K562 (cell line): ENCODE data around the gene C16orf96. TPM values are rescaled to one million over a fixed set of nuclear protein-coding genes. Genes with fewer than 3 reads are reported as not detected.

Experiments used
- CTBP1 ChIP-seq: fragments of 450-650 bp; IDR thresholded peaks from 2 replicates; pipeline ENCODE4 v1.6.1; 2016; ENCODE audit warnings: borderline replicate concordance
- ETS2 ChIP-seq: IDR thresholded peaks from 2 replicates; pipeline ENCODE4 v1.6.1; 2016; ENCODE audit warnings: borderline replicate concordance, missing genetic modification characterization, mild to moderate bottlenecking, moderate library complexity, missing compliant biosample characterization; ENCODE audit not compliant: poor library complexity, severe bottlenecking
- KAT8 ChIP-seq: fragments of 450-650 bp; IDR thresholded peaks from 2 replicates; pipeline ENCODE4 v1.6.1; 2016; ENCODE audit warnings: low read depth, mild to moderate bottlenecking
- KDM2B ChIP-seq: fragments of 250-450 bp; sonication (Bioruptor Pico); IDR thresholded peaks from 2 replicates; pipeline ENCODE4 v1.8.0; 2021; ENCODE audit warnings: mild to moderate bottlenecking, moderate library complexity
- MYC ChIP-seq, 2 experiments: fragments of 250-450 bp in 1 of 2; sonication (Bioruptor Pico) in 1 of 2; IDR thresholded peaks; 2 replicates each; pipeline versions ENCODE4 v1.5.1 to v1.6.1; 2012 to 2021; ENCODE audit warnings: low read depth in 2 of 2, borderline replicate concordance in 1 of 2, improper control_type of control experiment in 1 of 2, low read length in 1 of 2, mild to moderate bottlenecking in 1 of 2, moderate library complexity in 1 of 2
- NFIC ChIP-seq: fragments of 450-650 bp; IDR thresholded peaks from 2 replicates; pipeline ENCODE4 v1.6.1; 2017; ENCODE audit warnings: mild to moderate bottlenecking, inconsistent platforms
- RBFOX2 ChIP-seq: fragments of 200-400 bp; formaldehyde crosslinking; IDR thresholded peaks from 2 replicates; pipeline ENCODE4 v1.6.1; 2017; ENCODE audit warnings: low read depth, mild to moderate bottlenecking, low read length, moderate library complexity
- RBM17 ChIP-seq: fragments of 200-400 bp; formaldehyde crosslinking; IDR thresholded peaks from 2 replicates; pipeline ENCODE4 v1.6.1; 2017; ENCODE audit warnings: low read depth, mild to moderate bottlenecking, low read length, borderline replicate concordance
- SIX5 ChIP-seq, 2 experiments: IDR thresholded peaks; 2 replicates each; pipeline ENCODE4 v1.6.1; 2011; ENCODE audit warnings: low read length in 2 of 2, borderline replicate concordance in 1 of 2, low read depth in 1 of 2, mild to moderate bottlenecking in 1 of 2, moderate library complexity in 1 of 2; ENCODE audit not compliant: insufficient read depth in 1 of 2
- SRSF3 ChIP-seq: fragments of 200-400 bp; formaldehyde crosslinking; IDR thresholded peaks from 2 replicates; pipeline ENCODE4 v1.6.1; 2016; ENCODE audit warnings: mild to moderate bottlenecking, low read length, moderate library complexity; ENCODE audit not compliant: insufficient read depth
- SRSF7 ChIP-seq: fragments of 200-400 bp; formaldehyde crosslinking; optimal IDR thresholded peaks from 2 replicates; pipeline ENCODE3; 2017; ENCODE audit warnings: mild to moderate bottlenecking, low read depth, low read length
- ZKSCAN1 ChIP-seq: fragments of 150-350 bp; IDR thresholded peaks from 2 replicates; pipeline ENCODE4 v1.6.1; 2016; ENCODE audit warnings: low read depth, low read length
- ZNF133 ChIP-seq: fragments of 250-450 bp; sonication (Bioruptor Pico); IDR thresholded peaks from 2 replicates; pipeline ENCODE4 v1.4.0; 2020; ENCODE audit warnings: mild to moderate bottlenecking
- ZNF76 ChIP-seq: fragments of 250-450 bp; sonication (Bioruptor Pico); IDR thresholded peaks from 2 replicates; pipeline ENCODE4 v1.4.0; 2020; ENCODE audit warnings: mild to moderate bottlenecking, moderate library complexity, borderline replicate concordance
- polyA plus RNA-seq, 8 experiments: library from polyadenylated mRNA; depleted of rRNA in 4 of 8; stranded (reverse) in 5 of 8; unstranded in 3 of 8; fragments of >200 nt; fragmentation: Nextera tagmentation in 2 of 8; fragmentation: Illumina TruSeq in 1 of 8; extraction: Ambion mirVana in 2 of 8; extraction: Trizol in 1 of 8; gene quantifications; 2 replicates each; pipeline versions ENCODE4 v1.2.1 to v1.2.3, GENCODE V29; 2011 to 2014; ENCODE audit warnings: inconsistent platforms in 1 of 8, missing spikeins in 1 of 8
- total RNA-seq, 7 experiments: library from RNA; depleted of rRNA in 6 of 7; stranded (reverse); fragments of >200 nt in 6 of 7; fragmentation: Illumina TruSeq in 2 of 7; extraction: Trizol in 2 of 7; gene quantifications; 2 replicates each; pipeline versions ENCODE4 v1.2.1 to v1.2.3, GENCODE V29; 2011 to 2021; ENCODE audit warnings: low replicate concordance in 1 of 7
- TF ChIP-seq, protein P1 (sequence below): fragments of 250-450 bp; sonication (Bioruptor Pico); IDR thresholded peaks from 2 replicates; pipeline ENCODE4 v1.5.1; 2021; ENCODE audit warnings: mild to moderate bottlenecking

Gene C16orf96
- total and polyA plus RNA-seq, 9 of the 15 experiments (the other 6 are each of a cell fraction or from before 2014, with no cell fraction given) = not detected

DNA sequence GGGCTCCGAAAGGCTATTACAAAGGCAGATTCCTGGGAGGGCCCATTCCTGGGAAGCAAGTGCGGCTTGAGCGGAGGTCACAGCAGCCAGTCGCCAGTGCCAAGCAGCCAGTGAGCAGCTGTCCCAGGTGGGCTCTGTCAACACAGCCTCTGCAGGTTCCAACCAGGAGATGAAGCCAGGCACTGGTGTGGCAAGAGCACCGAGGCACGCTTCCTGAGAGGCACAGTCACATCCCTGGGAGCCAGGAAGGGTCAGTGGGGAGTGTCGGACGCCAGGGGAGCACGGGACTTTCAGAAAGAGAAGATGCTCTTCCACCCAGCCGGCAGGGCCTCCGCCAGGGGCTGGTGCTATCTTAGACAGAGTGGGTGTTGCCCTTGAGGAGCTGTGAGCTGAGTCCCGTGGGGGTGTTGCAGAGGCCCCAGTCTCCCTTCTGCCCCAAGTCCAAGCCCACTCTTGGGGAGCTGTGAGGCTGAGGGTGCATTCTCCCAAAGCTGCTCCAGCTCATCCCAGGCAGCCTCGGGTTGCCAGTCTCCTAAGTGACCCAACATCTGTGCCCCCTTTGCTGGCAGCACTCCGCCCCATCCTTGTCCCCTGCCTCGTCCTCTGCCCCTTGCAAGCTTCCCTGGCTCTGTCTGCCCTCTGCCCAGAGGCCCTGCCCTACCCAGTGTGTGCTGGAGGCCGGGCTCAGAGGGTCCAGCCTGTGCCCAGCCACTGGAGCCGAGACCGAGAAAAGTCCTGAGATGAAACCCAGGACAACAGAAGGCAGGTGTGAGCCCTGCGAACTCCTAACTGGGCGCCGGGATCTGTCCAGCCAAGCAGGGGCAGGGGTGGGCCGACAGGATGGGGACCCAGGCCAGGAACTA, 51.9 kb downstream of the C16orf96 start (continued):
- TF ChIP-seq RBM17 (no peak), CTBP1 (no peak), ZKSCAN1 (no peak), RBFOX2 (peak; percentile 55), NFIC (no peak), MYC (IDR thresholded peaks at IDR 0.05; ENCODE audit: low read depth, low read length) (no peak), MYC (CRISPR knock-in tag; IDR thresholded peaks at IDR 0.05; ENCODE audit: borderline replicate concordance, low read depth) (no peak), ZNF76 (no peak), SIX5 (IDR thresholded peaks at IDR 0.05; ENCODE audit: borderline replicate concordance in 1 of 2, insufficient read depth in 1 of 2, low read depth in 1 of 2, low read length in 2 of 2) (no peak), KDM2B (no peak), ZNF133 (CRISPR knock-in tag) (no peak), SRSF3 (no peak), KAT8 (no peak), ETS2 (tag) (no peak), SRSF7 (no peak)
- TF ChIP-seq, protein P1, sequence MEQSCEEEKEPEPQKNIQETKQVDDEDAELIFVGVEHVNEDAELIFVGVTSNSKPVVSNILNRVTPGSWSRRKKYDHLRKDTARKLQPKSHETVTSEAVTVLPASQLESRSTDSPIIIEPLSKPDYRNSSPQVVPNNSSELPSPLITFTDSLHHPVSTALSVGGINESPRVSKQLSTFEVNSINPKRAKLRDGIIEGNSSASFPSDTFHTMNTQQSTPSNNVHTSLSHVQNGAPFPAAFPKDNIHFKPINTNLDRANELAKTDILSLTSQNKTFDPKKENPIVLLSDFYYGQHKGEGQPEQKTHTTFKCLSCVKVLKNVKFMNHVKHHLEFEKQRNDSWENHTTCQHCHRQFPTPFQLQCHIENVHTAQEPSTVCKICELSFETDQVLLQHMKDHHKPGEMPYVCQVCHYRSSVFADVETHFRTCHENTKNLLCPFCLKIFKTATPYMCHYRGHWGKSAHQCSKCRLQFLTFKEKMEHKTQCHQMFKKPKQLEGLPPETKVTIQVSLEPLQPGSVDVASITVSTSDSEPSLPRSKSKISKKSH (CRISPR knock-in tag) = no peak
